NCI-H748 (cell line): Measurements from ENCODE around the gene VPS50.

Source experiments
- DNase-seq: peaks from one replicate; lab custom pipeline; 2025; ENCODE audit not compliant: unreplicated experiment; lab: John Stamatoyannopoulos, UW

The VPS50 gene

DNA sequence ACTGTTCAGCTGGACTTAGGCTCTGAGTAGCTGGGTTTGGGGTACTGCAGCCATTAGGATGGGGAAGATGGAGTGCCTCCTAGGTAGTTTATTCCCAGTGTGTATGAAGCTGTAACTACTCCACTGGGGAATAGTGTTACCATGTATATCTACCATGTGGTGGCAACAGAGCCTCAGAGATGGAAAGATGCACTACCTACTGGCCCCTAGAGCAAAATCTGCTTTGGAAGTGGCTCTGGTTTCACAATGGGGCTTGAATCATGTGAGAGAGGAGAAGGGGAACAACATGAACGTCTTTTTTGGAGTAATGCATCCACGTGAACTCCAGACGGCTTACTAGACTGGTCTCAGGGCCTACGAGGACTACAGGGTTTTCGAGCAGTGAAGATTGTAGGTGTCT lies 175.1 kb downstream of the VPS50 start:
- no peak for DNase-seq

- no peak for DNase-seq
Observed at GRCh38 chr7:93409324-93409723, 177.2 kb downstream of the VPS50 start.
